Activated CD8-positive, alpha-beta T cell treated with anti-CD3 and anti-CD28 coated beads for 36 hours (primary cell): Measurements from ENCODE around the gene CNGA2. TPM values are rescaled to one million over a fixed set of nuclear protein-coding genes. Genes with fewer than 3 reads are reported as not detected.

ENCODE experiments used
- ATAC-seq: fragments of 200-7000 bp; cut with Tn5 transposase; one replicate; pipeline ENCODE4 v1.10.0; 2021; ENCODE audit warnings: mild to moderate bottlenecking, moderate library complexity
- CTCF ChIA-PET: fragments of 350-600 bp; sonication (Branson Sonifier 250); formaldehyde crosslinking; loops from one replicate; lab custom pipeline; 2021; ENCODE audit warnings: antibody characterized with exemption; lab: Charles Lee
- POLR2A ChIA-PET: fragments of 350-600 bp; sonication (Branson Sonifier 250); formaldehyde crosslinking; loops from one replicate; lab custom pipeline; 2021; ENCODE audit warnings: antibody characterized with exemption; lab: Charles Lee
- DNase-seq: peaks from one replicate; pipeline ENCODE4 v3.0.0-alpha.2; 2020
- H3K27ac Mint-ChIP-seq: one replicate; pipeline ENCODE4 v1.8.0; 2021; ENCODE audit warnings: mild to moderate bottlenecking, mixed read lengths
- H3K27me3 Mint-ChIP-seq: one replicate; pipeline ENCODE4 v1.8.0; 2021; ENCODE audit warnings: mixed read lengths
- H3K36me3 Mint-ChIP-seq: one replicate; pipeline ENCODE4 v1.8.0; 2021; ENCODE audit warnings: low read depth, mixed read lengths
- H3K4me1 Mint-ChIP-seq: one replicate; pipeline ENCODE4 v1.8.0; 2021; ENCODE audit warnings: low read depth, mixed read lengths
- H3K4me3 Mint-ChIP-seq: one replicate; pipeline ENCODE4 v1.8.0; 2021; ENCODE audit warnings: mild to moderate bottlenecking, moderate library complexity, mixed read lengths
- H3K9me3 Mint-ChIP-seq: one replicate; pipeline ENCODE4 v1.8.0; 2021; ENCODE audit warnings: mixed read lengths
- CTCF ChIP-seq: fragments of 200-600 bp; IDR thresholded peaks from one replicate; pipeline ENCODE4 v1.8.0; 2022; ENCODE audit warnings: antibody characterized with exemption, mild to moderate bottlenecking
- intact Hi-C: fragments of 100-400 bp; cut with micrococcal nuclease; formaldehyde crosslinking; loops from one replicate; pipeline ENCODE4 v1.10.0; 2022
- total RNA-seq, 2 experiments: library from RNA; stranded (reverse); gene quantifications; one replicate each; pipeline ENCODE4 v1.2.3, GENCODE V29; 2021

Gene CNGA2
- total RNA-seq, 2 experiments from 2014 or later, result not detected

- Mint-ChIP-seq H3K9me3 (no peaks in the 10 kb centered on the region), H3K4me1 (no peaks in the 10 kb centered on the region), H3K27ac (no peak overlapping the region), H3K27me3 (no peaks in the 10 kb centered on the region), H3K4me3 (no peak overlapping the region), H3K36me3 (no peaks in the 10 kb centered on the region)
- CTCF ChIA-PET, result no interaction called here
- no peak for ATAC-seq
- POLR2A ChIA-PET, result no interaction called here
- intact Hi-C loops, result no loop called here
- no peak for TF ChIP-seq CTCF
- DNase-seq, result no peak
Measured at GRCh38 chrX:151776181-151776731, 41.7 kb downstream of the CNGA2 start.

- CTCF ChIA-PET, result no interaction called here
- Mint-ChIP-seq H3K36me3 (no peaks in the 10 kb centered on the region), H3K9me3 (no peaks in the 10 kb centered on the region), H3K4me1 (no peaks in the 10 kb centered on the region), H3K4me3 (no peak overlapping the region), H3K27me3 (no peaks in the 10 kb centered on the region), H3K27ac (no peak overlapping the region)
- no peak for ATAC-seq
- POLR2A ChIA-PET, result no interaction called here
- no peak for DNase-seq
- TF ChIP-seq CTCF, result no peak
- intact Hi-C loops, result no loop called here
Measured at GRCh38 chrX:151776936-151777335, 42.4 kb downstream of the CNGA2 start.

GRCh38 chrX:151779258-151779657 lies 44.7 kb downstream of the CNGA2 start:
- no peak overlapping the region for H3K27ac Mint-ChIP-seq
- CTCF ChIA-PET, result no interaction called here
- H3K4me1 Mint-ChIP-seq, result no peaks in the 10 kb centered on the region
- POLR2A ChIA-PET, result no interaction called here
- DNase-seq, result no peak
- TF ChIP-seq CTCF, result no peak
- H3K4me3 Mint-ChIP-seq, result no peak overlapping the region
- no peaks in the 10 kb centered on the region for H3K36me3 Mint-ChIP-seq
- no peaks in the 10 kb centered on the region for H3K9me3 Mint-ChIP-seq
- H3K27me3 Mint-ChIP-seq, result no peaks in the 10 kb centered on the region
- intact Hi-C loops, result no loop called here
- no peak for ATAC-seq

- ChIA-PET POLR2A (no interaction called here), CTCF (no interaction called here)
- no peaks in the 10 kb centered on the region for H3K36me3 Mint-ChIP-seq
- no peaks in the 10 kb centered on the region for H3K9me3 Mint-ChIP-seq
- DNase-seq (no peak), ATAC-seq (no peak)
- H3K4me1 Mint-ChIP-seq, result no peaks in the 10 kb centered on the region
- no peak overlapping the region for H3K4me3 Mint-ChIP-seq
- no peaks in the 10 kb centered on the region for H3K27me3 Mint-ChIP-seq
- intact Hi-C loops, result no loop called here
- H3K27ac Mint-ChIP-seq, result no peak overlapping the region
- TF ChIP-seq CTCF, result no peak
Measured at GRCh38 chrX:151780621-151781020, 46.1 kb downstream of the CNGA2 start.

GRCh38 chrX:151789179-151789800 lies 54.7 kb downstream of the CNGA2 start:
- Mint-ChIP-seq H3K4me3 (no peak overlapping the region), H3K36me3 (no peaks in the 10 kb centered on the region), H3K9me3 (no peaks in the 10 kb centered on the region), H3K4me1 (no peaks in the 10 kb centered on the region), H3K27ac (no peak overlapping the region), H3K27me3 (no peaks in the 10 kb centered on the region)
- no peak for DNase-seq
- ATAC-seq, result no peak
- POLR2A ChIA-PET, result no interaction called here
- CTCF ChIA-PET, result no interaction called here
- intact Hi-C loops, result no loop called here
- no peak for TF ChIP-seq CTCF
